GM21529 (cell line): ENCODE data around the gene GSC2.
"Not testable (repeated sequence)": the region's sequence is repeated elsewhere in the genome, so short reads cannot be mapped to it uniquely, and the experiment has no call there.

Source experiments
- ATAC-seq: cut with Tn5 transposase; IDR thresholded peaks from one replicate; pipeline ENCODE4 v1.9.1; 2021; ENCODE audit not compliant: unreplicated experiment

Gene GSC2

DNA sequence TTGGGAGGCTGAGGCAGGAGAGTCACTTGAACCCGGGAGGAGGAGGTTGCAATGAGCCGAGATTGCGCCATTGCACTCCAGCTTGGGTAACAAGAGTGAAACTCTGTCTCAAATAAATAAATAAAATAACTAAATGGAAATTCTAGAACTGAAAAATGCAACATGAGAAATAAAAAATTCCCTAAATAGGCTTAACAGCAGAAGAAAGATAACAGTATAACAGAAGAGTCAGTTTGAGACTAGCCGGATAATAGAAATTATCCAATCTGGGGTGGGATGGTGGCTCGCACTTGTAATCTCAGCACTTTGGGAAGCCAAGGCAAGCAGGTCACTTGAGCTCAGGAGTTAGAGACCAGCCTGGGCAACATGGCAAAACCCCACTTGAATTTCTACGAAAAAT is 14.3 kb upstream of the GSC2 start:
- ATAC-seq = no peak

DNA sequence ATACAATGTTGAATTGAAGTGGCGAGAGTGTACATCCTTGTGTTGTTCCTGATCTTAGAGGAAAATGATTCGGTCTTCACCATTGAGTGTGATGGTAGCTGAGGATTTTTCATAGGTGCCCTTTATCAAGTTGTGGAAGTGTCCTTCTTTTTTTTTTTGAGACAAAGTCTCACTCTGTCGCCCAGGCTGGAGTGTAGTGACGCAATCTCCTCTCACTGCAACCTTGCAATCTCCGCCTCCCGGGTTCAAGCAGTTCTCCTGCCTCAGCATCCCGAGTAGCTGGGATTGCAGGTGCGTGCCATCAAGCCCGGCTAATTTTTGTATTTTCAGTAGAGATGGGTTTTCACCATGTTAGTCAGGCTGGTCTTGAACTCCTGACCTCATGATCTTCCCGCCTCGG is 8.6 kb upstream of the GSC2 start:
- ATAC-seq = not testable (repeated sequence)

DNA sequence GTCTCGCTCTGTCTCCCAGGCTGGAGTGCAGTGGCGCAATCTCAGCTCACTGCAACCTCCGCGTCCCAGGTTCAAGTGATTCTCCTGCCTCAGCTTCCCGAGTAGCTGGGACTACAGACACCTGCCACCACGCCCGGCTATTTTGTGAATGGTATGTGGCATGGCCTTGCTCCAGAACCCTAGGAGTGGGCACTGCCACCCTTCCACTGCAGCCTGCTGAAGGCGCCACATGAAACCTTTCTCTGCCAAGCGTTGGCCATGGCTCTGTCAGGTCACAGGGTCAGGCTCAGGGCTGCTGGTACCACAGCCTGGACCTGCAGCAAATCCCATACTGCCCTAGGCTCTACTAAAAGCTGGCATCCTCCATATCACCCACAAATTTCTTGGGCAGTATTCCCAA is 6.0 kb upstream of the GSC2 start:
- not testable (repeated sequence) for ATAC-seq

DNA sequence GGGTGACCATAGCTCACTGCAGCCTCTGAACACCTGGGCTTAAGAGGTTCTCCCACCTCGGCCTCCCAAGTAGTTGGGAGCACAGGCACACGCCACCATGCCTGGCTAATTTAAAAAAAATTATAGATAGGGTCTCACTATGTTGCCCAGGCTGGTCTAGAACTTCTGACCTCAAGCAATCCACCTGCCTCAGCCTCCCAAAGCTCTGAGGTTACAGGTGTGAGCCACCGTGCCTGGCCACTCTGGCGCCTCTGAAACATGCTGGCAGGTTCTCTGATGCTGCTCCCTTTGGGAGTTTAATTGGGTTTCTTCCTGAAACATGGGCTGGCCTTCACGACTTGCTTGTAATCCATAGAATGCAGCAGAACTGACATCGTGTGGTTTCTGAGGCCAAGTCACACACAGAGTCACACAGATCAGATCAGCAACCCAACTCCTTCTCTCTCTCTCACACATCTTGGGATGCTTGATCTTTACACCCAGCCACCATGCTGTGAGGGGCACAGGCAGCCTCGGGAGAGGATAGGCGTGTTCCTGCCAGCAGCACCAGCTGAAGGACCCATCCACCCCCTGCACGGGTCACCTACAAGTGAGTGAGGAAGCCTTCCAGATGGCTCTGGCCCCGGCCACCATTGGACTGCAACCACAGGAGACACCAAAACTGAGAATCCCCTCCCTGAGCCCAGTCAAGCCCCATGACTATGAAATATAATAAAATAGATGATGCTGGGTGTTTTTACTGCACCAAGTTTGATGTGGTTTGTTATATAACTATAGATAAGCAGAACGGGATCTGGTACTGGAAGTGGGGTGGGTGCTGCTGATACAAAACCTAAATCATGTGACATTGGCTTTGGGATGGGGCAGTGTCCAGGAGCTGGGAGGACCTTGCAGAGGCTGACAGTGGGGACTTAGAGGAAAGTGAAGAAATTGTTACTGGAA is 3.1 kb upstream of the GSC2 start:
- no peak for ATAC-seq

DNA sequence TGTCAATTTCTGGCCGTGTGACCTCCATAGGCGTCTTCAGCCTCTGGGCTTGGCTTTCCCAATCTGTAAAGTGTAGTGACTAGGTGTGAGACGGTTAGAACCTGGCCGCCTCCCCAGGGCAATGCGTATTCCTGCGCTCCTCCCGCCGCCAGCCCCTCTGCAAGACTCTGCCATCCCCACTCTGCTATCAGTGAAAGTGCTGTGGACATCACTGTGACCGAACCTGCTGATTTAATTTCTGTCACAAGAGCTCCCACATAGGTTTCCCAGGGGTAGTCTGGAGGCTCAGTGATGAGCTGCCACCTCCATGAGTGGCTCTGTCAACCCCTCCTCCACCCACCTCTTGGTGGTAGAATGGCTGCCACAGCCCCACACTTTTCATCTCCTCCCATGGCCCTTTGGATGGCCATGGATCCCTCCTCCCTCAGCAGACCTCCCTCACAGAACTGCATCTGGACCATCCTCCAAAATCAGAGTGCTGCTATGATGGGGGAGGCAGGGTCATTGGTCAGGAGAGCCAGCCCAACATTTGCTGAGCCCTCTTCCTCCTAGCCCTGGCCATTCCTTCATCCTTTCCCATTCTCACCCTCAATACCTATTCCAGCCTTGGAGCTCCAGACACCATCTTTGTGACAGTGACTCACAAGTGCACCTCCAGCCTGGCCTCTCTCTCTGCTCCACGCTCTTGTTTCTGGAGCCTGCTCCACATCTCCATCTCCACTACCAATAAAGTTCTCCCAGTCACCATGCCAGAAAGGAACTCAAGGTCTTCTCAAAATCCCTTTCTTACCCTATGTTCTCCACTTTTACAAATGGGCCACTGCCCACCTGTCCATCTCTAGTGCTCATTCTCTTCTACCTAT is 1.5 kb upstream of the GSC2 start:
- ATAC-seq = no peak

DNA sequence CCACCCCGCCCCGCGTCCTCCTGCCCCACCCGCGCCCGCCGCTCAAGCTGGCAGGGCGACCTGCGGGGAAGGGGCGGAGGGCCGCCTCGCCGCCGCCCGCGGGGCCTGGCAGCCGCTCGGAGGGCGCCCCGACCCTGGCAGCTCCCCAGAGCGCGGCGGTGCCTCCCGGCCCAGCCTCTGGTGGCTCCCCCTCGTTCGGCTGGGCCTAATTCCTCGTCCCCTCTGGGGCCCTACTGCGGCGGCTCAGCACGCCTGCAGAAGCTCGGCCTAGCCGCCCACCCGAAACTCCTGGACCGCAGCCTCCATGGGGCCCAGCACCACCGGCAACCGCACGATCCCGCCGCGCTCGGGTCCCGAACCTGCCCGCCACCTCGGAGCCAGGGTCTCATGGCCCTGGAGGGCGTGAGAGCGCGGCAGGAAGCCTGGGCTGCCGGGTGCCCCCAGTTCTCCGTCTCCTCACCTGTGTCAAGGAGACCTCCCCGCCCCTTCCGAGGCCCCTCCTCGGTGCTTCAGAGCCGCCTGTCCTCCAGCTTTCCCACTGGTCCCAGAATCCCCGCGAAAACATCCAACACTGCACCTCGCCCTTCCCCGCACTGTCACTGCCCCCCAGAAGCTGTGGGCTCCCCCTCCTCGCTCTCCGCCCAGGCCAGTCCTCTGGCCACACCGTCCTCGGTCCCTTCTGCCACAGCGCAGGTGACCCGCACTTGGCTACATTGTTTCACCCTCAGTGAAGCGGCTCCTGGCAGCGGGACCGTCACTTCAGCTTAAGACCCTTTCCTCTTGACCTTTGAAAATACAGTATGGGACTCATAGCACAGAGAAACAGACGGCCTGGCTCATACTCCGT is 613 bp upstream of the GSC2 start:
- ATAC-seq = no peak

DNA sequence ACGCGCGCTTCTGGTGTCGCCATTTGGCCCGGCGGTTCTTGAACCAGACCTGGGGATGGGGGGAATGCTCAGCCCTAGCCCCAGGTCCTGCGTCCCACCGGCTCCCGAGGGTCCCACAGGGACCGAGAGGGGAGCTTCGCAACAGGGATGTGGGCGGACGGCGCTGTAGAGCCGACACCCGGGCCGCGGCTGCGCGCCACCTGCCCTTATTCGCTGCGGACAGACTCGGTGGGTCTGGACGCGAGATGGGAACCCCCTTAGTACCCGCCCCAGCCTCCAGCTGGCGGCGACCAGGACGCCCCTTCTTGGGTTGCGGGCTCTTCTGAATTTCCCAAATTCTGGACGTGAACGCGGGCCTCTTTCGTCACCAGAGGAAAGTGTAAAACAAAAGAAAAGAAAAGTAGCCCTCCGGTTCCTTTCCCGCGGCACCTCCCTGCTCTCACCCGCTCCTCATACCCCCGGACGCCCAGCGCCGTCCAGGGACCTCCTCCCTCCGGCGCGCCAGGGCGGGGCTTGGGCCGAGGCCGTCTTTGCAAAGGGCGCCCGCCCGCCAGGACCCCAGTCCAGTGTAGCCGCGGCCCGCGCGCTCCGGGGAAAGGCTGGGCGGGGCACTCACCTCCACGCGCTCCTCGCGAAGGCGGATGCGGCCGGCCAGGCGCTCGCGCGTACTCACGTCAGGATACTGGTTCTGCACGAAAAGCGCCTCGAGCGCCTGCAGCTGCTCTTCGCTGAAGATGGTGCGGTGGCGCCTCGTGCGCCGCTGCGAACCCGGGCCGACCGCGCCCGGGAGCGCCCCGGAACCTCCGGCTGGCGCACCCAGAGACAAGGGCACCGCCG is 827 bp downstream of the GSC2 start:
- no peak for ATAC-seq

DNA sequence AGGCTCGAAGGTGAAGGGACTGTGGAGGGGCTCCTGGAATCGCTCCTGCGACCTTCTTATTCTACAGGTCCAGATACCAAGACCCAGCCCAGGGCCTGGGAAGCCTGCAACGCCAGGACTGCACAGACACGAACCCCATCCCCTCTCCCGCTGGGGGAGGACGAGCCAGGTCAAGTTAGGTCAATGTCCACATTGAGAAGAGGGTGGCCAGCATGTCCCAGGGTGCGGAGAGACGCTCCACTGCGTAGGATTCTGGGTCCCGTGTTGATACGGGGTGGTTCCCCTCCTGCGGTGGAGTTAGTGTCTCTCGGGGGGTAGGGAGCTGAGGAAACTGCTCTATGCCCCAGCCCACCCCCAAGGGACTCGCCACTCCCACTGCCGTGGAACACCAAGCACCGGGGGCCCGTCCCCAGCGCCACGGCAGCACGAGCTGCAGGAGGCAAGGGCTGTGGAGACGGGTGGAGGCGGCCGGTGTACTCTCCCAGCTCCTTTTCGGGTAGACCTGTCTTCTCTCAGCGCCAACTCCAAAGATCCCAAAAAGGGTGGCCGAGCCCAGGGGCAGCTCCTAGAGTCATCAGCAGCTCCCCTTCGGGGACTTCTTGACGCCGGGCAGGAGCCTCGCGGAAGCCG is 1.6 kb downstream of the GSC2 start:
- ATAC-seq = no peak

DNA sequence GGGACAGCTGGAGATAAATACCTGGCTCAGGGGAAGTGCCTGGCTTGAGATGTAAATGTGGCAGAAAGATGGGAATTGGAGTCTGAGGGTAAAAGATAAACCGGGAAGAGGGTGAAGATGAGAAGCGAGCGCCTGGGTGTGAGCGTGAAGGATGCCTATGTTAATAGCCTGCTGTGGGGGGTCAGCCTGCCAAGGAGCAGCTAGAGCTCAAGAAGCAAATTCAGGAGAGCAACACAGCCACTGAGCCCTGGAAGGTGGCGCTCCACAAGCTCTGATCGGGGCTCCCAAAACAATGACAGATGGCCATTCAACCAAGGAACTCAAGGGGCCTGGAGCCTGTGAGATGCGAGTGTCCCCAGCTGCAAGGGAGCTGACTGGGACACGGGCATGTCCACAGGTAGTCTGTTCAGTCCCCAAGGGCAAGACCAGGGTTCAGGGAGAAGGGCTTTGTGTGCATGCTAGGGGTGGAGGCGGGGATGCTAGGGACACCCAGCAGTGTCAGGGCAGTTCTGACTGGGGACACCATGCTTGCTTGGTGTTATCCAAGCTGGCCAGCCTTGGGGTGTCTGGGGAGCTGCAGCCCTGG is 2.8 kb downstream of the GSC2 start:
- ATAC-seq = no peak

DNA sequence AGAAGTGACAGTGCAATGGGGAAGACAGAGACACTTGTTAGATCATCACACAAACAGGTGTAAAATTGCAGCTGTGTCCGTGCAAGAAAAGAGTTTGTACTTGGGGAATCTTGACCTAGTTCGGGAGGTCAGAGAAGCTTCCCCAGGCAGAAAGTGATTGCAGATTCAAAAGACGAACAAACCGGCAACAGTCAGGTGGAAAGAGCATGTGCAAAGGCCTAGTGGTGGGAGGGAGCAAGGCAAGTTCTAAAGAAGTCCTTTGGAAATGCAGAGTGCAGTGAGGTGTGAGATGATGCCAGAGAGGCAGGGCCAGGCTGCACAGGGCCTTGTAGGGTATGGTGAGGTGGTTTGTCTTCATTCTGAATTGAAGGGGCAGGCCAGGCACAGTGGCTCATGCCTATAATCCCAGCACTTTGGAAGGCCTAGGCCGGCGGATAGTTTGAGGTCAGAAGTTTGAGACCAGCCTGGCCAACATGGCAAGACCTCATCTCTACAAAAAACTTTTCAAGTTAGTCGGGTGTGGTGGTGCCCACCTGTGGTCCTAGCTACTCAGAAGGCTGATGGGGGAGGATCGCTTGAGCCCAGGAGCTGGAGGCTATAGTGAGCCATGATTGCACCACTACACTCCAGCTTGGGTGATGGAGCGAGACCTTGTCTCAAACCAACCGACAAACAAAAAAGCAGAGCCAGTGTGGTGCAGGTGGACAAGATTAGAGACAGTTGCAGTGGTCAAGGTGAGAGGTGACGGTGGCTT is 3.7 kb downstream of the GSC2 start:
- ATAC-seq = no peak

DNA sequence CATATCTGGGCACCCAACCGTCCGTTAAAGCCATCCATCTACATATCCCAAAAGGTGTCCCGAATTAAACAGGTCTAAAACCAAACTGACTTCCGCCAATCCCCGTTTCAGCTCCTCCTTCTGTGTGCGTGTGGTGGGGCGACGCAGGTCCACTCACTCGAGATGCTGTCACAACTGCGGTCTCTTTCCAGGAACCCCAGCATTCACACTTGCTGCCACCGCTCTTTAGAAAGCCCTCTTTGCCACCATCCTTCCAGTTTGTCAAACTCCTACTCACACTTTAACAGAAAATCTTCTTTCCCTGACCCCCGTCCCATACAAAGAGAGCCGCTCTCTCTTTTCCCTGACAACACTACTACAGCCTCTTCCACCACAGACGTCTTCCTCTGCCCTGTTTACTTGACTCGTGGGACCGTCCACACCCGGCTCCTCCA is 6.1 kb downstream of the GSC2 start:
- ATAC-seq = no peak

DNA sequence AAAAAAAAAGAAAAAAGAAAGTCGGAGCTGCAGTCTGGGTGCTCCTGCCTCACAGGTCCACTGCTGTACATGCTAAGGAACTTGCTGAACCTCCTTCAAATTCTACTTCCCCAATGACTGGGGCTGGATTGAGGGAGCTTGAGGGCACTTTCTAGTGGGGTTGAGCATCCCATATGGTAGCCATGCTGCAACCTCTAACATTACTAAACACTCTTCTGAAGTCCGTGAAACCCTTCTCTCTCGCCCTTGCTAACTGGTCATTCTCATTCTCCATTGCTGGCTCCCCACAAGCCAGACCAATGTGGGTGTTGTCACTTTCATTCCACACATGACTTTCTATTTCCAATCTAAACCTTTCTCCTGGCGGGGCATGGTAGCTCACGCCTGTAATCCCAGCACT is 6.9 kb downstream of the GSC2 start:
- no peak for ATAC-seq

DNA sequence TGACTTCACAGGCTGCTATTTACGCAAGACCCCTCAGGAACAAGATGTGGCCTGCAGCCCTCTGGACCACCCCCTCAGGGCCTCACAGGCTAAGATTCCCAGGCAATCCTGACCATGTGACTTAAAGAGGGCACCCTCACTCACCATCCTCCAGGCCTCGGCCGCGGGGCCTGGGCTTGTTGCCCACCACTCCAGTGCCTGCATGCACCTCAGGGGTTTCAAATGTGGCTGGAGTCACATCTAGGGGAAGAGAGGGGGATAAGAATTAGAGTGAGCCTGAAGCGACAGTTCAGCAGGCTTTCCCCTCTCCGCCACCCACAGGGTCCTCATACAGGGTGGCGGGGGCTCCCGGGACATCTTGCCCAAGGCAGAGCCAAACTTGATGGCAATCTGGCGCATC is 7.7 kb downstream of the GSC2 start:
- ATAC-seq = no peak

DNA sequence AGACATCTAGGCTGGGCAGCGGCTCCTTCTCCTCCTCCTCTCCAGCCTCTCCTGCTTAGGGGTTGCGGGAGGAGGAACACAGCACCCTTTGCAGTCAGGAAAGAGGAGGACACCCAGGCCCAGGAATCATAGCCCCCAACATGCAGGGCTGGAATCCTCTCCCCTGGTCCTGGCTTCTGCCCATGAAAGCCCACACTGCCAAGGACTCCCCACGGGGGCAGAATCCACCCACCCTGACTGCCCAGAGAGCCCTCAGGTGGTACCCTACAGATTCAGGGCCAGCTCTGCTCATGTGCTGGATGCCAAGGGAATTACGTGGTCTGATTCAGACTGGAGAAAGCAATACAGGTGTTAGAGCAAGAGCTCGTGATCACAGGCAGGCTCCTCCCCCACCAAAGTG is 10.1 kb downstream of the GSC2 start:
- no peak for ATAC-seq

DNA sequence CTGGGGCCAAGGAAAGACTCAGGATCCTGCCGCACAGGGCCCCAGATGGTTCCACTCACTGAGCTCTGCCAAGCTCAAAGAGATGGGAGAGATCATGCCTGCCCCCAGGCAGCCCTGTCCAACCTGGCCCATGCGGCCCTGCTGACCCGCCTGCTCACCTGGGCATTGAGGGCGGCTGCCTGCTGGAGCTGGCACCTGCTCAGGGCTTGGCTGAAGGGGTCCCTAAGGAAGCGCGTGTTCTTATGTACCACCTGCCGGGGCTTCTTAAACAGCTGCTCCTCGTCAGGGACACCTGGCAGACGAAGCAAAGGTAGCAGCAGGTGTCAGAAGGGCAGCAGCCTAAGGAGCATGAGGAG is 11.1 kb downstream of the GSC2 start:
- no peak for ATAC-seq

DNA sequence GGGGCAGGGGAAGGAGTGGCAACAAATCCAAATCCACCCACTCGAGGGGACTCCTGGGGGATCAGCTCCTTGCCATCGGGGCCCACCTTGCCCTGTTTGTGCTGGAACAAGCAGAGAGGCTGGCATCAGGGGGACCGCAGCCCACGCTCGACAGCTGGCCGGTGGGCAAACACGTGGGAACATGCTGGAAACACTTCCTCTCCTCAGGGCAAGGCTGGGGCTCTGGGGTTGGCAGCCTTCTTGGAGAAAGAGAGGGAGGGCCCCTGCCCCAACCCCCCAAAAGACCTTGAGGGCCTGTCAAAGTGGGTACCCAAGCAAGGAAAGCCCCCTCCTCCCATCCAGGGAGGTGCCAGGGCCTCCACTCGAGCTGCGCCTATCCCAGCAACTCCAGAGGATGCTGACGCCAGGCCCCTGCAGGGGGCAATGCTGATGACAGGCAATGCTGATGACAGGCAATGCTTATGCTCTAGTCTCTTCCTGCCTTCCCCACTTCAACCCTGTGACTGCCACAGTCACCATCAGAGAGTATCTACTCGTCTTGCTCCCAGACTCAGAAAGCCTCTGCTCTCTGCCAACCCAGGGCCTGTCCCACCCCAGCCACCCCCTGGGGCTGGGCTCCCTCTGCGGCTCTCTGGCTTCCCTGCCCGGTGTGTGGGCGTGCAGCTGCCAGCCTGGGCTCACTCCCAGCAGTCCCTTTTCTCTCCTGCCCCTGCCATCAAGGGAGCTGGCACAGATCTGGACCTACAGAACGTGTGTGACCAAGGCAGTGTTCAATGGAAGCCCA is 11.7 kb downstream of the GSC2 start:
- ATAC-seq = no peak

DNA sequence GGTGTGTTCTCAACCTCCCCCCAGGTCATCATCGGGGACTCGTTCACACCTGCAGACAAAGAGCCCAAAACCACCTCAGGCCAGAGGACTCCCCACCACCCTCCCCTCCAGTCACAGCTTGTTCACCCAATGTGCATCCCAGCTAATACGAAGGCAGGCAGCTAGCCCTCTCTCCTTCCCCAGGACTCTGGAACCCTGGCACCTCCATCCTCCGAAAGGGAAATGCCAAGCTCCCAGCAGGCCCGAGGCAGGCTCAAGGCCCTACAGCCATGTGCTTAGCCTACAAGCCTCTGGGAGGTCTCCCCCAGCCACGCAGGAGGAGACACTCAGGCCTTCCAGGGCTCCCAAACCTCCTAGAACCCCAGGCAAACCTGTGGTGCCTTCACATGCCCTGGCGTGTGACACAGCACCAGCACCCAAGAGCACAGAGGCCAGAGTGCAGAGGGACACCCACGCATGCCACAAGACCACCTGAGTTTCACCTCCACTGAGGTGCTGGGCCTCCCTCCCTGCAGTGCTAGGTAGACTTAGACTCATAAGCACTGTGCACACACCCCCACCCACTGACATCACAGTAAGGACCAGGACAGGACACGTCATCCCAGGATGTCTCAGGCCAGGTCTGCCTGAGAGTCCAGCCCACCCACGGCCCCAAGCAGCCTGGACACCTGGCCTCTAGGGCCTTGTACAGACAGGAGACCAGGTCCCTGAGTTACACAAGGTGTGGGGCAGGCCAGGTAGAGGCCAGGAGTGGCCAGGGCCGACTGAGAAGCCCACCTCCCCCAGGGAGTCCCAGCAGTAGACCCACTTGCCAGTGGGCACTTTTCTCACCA is 12.5 kb downstream of the GSC2 start:
- no peak for ATAC-seq
